GM18868 (cell line): ENCODE results near the gene CLNK.
"Not testable (repeated sequence)": the region's sequence is repeated elsewhere in the genome, so short reads cannot be mapped to it uniquely, and the experiment has no call there.

Experiments
- ATAC-seq: cut with Tn5 transposase; IDR thresholded peaks from one replicate; pipeline ENCODE4 v1.9.1; 2021; ENCODE audit warnings: mild to moderate bottlenecking, moderate library complexity; ENCODE audit not compliant: unreplicated experiment

CLNK gene

DNA sequence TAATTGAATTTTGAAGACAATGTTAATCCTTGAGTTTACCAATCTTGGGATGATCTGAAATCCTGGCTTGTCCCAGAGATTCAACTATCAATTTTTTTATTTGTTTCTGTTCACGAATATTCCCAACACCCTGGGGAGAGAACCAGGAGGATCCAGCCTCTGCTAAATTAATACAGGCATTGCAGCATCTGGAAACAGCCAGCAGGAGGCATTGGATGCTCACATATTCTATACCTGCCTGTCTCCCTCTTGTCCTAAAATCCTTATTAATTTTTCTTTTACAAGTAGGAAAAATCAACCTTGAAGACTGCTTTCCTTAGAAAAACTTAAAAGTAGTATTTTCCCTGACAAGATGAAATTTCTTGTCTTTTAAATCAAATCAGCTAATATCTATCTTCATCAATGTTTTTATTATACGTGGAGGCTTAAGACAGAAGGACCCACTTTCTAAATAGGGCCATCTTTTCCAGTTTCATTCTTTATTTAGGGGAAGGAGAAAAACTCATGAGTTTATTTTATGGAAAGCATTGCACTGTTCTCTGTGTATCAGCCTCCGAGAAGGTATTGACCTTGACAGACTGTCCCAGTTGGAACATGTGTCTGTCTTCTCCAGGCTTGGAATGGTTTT lies 102.4 kb downstream of the CLNK start:
- ATAC-seq: no peak

- ATAC-seq: no peak
Observed at GRCh38 chr4:10581022-10581421, 103.5 kb downstream of the CLNK start.

DNA sequence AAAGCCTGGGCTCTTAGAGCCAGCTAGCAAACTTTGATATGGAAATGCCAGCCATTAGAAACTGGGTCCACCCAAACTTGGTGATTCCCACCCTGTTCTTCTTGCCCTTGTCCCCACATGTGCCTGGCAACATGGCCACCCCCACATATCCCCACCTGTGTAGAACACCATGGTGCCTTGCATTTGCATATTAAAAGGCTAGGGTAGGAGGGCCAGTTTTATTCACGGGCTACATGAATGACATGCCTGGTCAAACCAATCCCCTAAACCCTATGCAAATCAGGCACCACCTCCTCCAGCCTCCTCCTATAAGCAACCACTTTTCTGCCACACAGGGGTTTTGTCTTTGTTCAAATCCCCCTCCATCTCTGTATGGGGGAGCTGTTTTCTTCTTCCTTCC lies 104.9 kb downstream of the CLNK start:
- no peak for ATAC-seq

- ATAC-seq: peak; percentile 62
Observed at GRCh38 chr4:10577508-10578426, 106.8 kb downstream of the CLNK start.

DNA sequence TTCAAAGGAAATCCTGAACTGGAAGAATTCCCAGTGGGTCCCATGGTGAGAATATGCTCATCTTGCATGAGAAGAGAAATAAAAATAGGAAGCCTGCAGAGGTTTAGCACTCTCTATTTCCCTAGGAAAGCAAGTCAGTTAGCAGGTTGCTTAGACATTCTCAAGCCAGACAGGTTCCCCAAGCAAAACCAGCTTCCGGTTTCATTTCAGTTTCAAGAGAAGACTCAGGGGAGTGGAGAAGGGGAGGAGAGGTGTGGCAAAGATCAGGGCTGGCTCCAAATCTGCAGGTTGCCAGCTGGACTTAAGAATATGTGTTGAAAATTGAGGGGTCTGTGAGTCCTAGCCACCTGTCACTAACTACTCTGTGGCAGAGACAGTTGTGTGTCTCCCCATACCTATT lies 107.5 kb downstream of the CLNK start:
- peak; percentile 80 for ATAC-seq

DNA sequence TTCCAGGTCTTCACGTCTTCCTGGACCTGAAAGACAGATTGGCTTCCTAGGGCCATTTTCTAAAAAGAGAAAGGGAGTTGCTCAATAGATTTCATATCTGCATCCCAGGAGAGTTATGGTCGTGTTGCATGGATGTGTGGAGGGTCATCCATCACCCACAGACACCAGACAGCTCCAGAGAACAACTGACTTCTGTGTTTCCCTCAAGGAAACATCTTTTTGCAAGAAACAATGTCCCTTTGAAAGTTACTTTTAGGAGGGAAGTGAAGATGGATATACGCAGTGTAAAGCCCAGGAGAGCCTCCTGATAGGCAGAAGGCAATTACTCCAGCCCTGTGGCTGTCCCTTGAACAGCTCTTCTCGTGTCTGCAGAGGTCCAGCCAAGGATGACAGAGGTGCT lies 108.3 kb downstream of the CLNK start:
- ATAC-seq: no peak

- no peak for ATAC-seq
Observed at GRCh38 chr4:10575414-10575813, 109.2 kb downstream of the CLNK start.

DNA sequence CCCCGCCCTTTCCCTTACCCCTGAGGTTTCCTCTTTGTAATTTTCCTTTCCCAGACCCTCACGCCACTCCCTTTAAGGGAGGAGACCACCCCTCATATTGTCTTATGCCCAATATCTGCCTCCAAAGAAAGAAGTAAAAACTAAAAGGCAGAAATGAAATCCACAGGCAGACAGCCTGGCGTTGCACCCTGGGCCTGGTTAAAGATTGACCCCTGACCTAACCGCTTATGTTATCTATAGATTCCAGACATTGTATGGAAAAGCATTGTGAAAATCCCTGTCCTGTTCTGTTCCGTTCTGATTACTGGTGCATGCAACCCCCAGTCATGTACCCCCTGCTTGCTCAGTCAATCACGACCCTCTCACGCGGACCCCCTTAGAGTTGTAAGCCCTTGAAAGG lies 110.0 kb downstream of the CLNK start:
- not testable (repeated sequence) for ATAC-seq

GRCh38 chr4:10571909-10572308 lies 112.7 kb downstream of the CLNK start:
- ATAC-seq: no peak

GRCh38 chr4:10569491-10569890 lies 115.1 kb downstream of the CLNK start:
- ATAC-seq: no peak

- no peak for ATAC-seq
Observed at GRCh38 chr4:10567766-10568165, 116.8 kb downstream of the CLNK start.

GRCh38 chr4:10565166-10565780 lies 119.3 kb downstream of the CLNK start:
- no peak for ATAC-seq

- ATAC-seq: peak; percentile 89
Observed at GRCh38 chr4:10554694-10555093, 129.9 kb downstream of the CLNK start.

GRCh38 chr4:10554121-10554520 lies 130.4 kb downstream of the CLNK start:
- no peak for ATAC-seq

DNA sequence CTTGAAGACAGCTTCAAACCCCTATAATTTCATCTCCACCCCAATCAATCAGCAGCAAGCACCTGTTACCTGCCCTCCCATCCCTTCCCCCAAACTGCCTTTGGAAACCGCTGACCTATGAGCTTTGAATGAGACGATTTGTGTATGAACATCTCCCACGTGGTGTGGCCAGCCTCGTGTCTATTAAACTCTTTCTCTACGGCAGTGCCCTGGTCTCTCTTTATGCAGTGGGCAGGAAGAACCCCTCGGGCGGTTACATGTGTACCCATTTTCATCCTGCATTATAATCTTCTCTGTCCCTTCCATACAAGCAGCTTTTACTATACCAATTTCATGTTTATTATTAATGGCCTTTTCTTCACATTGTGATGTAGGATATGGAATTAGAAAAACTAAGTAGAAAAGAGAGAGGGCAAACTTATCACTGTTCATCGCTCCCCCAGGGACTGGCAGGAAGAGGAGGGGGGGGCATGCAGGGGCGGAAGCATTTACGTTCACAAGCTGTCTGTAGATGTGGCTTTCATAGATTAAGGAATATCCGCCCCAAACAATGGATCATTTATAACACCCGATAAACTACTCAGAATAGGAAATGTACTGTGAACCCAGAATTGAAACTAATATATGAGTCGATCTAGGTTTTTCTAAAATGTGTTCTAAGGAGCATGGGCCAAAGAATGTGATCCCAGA lies 131.8 kb downstream of the CLNK start:
- ATAC-seq: no peak

- peak; percentile 78 for ATAC-seq
Observed at GRCh38 chr4:10535912-10536311, 148.7 kb downstream of the CLNK start.

DNA sequence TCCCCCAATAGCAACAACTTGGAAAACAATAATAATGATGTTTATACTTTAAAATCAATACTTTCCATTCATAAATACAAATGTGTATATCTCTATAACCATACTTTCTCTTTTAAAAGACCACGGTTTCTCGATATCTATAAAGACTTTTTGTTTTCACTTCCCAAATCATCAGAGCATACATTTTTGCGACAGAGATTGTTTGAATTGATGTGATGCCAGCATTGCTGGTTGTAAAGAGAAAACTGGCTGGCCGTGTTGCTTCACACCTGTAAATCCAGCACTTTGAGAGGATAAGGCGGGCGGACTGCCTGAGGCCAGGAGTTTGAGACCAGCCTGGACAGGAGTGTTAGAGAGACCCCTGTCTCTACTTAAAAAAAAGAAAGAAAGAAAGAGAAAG lies 149.7 kb downstream of the CLNK start:
- peak; percentile 50 for ATAC-seq

GRCh38 chr4:10532155-10532554 lies 152.4 kb downstream of the CLNK start:
- ATAC-seq: no peak

DNA sequence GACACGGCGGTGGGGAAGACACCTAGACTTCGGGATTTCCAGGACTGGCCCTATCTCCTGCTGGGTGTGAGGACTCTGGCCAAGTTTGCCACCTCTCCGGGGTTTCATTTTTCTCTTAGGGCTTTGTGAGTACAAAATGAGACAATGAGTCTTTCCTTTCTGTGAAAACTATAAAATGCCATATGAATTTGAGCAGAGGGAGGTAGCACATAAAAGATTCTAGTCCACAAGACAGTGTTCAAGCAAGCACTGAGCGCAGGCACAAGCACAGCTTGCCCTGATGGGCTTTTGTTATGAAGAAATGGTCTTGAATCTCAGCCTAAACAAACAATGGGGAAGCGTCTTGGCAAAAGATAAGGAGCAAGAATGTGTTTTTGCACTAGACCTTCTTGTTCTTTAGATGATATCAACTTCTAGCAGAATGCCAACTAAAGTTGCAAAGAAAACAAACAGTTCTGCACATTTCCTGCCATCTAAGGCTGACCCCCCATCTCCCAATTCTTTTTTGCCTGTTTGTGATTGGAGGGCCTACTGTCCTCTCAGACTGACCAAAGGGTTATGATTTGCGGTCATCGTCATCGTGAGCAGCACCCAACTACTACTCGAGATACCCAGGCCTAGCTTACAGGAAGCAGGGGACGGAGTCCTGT lies 154.3 kb downstream of the CLNK start:
- ATAC-seq: no peak

DNA sequence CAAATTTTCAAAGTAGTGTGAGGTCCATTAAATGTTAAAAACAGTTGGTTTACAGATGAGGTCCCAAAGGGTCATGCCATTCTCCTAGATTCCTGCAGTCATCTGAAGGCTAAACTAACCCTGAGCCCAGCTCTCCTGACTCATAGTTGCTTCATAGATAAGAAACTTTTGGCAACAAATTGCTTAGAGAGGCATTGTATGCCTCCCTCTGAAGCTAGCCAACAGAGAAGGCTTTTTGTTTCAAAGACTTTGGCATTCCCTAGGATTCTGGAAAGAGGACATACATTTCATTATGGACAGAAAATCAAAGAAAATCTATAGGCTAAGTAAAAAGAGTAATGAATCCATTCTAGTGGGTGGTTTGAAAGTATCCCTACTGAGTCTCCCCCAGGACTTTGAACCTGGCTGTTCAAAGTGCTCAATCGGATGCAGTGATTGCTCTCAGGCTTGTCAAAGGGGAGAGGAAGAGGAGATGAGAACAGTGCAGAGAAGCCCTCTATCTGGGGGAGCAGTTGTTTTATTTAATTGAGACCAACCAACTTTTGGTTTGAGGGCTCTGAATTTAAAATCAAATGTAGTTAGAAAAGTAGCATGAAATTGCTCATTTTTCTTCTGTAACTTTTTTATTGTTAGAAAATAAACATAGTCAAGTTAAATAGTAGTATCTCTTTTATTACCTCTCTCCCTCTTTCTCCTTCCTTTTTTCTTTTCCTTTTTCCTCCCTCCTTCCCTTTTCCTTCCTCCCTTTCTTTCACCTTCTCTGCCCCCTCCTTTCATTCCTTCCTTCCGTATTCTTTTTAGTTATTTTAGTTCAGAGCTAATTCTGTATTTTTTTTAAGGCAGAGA lies 155.1 kb downstream of the CLNK start:
- no peak for ATAC-seq
